ENCODE measurements around the gene ENTREP3.

ENTREP3 gene

GRCh38 chr1:155279268-155279667, 24.0 kb upstream of the ENTREP3 start:
- DNase-seq, result peak in 3 of 58 donors; percentile 1 to 15 (median 15)

DNA sequence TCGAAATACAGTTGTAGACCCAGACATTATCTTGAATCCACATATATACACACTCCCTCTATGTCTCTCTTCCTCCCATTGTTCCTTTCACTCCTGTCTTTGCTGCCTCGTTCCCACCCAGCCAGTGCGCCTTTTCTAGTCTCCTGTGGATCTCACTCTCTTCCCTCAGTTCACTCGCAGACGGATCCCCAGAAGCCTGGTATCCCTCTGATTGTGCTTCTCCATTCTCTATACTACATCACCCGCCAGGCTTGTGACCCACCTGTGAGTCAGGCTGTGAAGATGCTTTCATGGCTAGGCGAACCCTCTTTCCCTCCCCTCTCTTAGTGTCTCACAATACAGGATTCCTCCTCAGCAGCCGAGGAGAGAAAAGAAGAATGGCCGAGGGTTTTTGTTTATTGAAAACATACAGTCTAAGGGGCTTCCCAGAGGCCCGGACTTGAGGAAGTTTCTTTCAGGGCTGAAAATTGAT, 23.4 kb upstream of the ENTREP3 start:
- peak in 5 of 58 donors; percentile 15 to 43 (median 22) for DNase-seq

DNA sequence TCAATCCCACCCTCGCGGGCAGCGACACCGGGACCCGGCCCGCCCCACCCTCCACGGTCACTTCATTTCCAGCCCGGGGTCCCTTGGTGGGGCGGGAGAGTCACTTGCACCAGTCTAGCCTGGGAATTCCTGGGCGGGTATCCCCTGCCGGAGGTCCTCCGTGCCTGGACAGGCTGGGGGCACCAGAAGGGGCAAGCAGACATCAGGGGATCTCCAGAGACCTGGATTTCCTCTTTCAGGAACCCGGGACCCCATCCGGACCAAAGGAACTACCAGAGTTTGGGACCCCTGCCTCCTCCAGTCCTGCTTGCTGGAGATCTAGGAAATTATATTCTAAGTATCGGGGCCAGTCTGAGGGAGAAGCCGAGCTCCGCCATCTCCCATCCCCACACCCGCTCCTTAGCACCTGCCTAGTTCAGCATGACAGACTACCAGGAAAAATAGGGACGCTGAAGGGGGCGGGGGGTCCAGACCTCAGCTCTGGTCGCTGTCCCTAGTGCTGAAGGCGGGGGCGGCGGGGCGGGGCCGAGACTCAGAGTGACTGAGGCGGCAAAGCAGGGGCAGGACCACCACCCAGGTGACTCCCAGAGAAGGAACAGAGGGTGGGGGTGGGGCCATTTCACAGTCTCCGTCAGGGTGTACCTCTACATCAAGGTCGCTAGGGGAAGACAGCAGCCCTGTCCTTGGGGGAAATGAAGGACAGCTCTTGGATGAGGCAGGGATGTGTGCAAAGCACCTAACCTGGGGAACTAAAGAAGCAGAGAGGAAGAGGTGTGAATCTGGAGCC, 22.8 kb upstream of the ENTREP3 start:
- DNase-seq, result peak in 23 of 58 donors; percentile 7 to 55 (median 31)

GRCh38 chr1:155277070-155277901, 22.0 kb upstream of the ENTREP3 start, which contains the start of gene HCN3:
HCN3 (plus strand) TSS chr1:155277463; CDS start chr1:155277591, 128 bp downstream.
- DNase-seq, result peak; percentile 54 to 99 (median 94)

DNA sequence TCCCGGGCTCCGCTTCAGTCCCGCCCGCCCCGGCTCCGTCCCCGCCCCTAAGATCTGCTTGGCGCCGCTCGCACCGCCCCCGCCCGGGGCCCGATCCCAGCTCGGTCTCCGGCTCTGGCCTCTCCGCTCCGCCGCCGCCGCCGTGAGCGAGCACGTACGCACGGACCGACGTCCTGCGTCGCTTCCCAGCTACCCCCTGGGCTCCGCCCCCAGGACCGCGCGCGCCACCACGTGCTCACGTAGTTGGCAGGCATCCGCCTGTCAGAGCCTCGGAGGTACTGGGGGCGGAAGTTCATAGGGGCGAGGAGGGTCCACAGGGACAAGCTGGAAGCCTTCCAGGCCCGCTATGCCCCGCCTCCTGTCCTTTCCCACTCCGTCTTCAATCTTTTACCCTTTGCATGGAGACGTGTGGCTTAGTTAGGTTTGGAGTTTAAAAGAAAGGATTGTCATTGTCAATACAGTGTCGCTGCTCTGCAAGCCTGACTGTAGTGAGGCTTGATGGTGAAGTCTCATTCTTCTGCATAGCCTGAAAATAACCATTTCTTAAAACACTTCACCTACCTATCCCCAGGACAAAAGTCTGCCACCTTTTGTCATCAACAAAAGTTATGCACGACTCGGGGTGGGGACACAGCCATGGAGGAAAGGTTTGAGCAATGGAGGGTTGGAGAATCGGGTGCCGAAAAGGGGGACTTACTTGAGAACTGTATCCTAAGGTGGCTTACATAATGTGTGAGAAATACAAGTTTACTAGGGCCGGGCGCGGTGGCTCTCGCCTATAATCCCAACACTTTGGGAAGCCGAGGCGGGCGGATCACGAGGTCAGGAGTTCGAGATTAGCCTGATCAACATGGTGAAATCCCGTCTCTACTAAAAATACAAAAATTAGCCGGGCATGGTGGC, 18.3 kb upstream of the ENTREP3 start, which contains the start of gene CLK2:
Gene CLK2 (minus strand): TSS at position 162 of the 903 bp plus-strand sequence. CDS start 2,527 bp downstream, outside the sequence.
- peak; percentile 34 to 96 (median 88) for DNase-seq

GRCh38 chr1:155272466-155273342, 17.4 kb upstream of the ENTREP3 start:
- DNase-seq, result peak in 13 of 58 donors; percentile 55 to 81 (median 73)

GRCh38 chr1:155269381-155269780, 14.1 kb upstream of the ENTREP3 start:
- DNase-seq, result no peak

GRCh38 chr1:155268630-155269029, 13.3 kb upstream of the ENTREP3 start:
- no peak for DNase-seq

GRCh38 chr1:155267373-155267772, 12.1 kb upstream of the ENTREP3 start:
- DNase-seq, result no peak

- no peak for DNase-seq
Measured at GRCh38 chr1:155266553-155266952, 11.3 kb upstream of the ENTREP3 start.

- DNase-seq, result no peak
Measured at GRCh38 chr1:155263067-155263466, 7.8 kb upstream of the ENTREP3 start.

GRCh38 chr1:155261852-155262673, 6.8 kb upstream of the ENTREP3 start, which contains the start of gene SCAMP3:
SCAMP3 (minus strand) TSS chr1:155262360; CDS start chr1:155262151, 209 bp downstream.
- DNase-seq, result peak; percentile 68 to 99 (median 96)

DNA sequence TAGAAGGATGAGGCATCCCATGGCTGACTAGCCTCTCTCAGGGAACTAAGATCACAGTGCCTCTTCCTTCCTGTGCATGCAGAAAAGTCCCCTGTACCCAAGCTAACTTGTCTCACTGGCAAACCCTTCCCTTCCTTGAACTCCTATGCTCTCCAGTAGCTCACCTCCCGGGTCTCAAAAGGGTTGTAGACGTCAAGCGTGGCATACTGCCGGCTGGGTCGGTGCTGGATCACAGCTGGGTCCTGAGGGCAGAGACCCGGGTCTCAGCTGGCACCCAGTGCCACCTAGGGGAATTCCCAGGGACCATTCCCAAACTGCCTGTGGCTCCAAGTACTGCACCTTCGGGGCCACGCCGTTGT, 6.2 kb upstream of the ENTREP3 start:
- DNase-seq, result no peak

GRCh38 chr1:155260276-155260675, 5.0 kb upstream of the ENTREP3 start:
- DNase-seq, result no peak

GRCh38 chr1:155256058-155256852, 972 bp upstream of the ENTREP3 start:
- no peak for DNase-seq

GRCh38 chr1:155254714-155255242, 505 bp downstream of the ENTREP3 start:
- peak in 21 of 58 donors; percentile 22 to 72 (median 50) for DNase-seq

DNA sequence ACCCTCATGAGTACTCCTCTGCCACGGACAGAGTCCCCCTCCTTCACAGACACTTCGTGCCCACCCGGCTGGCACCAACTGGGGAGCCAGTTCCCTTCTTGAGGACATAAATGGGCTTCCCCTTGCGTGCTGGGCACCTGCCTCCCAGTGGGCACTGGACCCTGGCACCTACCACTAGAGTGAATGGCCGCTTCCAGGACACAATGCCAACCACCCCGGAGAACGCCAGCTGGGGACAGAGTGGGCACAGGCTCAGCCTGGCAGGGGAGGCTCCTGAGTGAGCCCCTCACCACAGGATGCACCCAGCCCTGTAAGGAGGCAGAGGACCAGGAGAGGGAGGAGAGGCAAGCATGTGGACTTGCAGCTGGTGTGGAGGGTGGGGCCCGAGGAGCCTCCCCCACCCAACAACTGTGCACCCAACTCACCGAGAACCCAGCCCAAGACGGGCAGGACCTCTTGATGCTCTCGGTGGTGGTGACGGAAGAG, 1.0 kb downstream of the ENTREP3 start:
- peak in 4 of 58 donors; percentile 16 to 44 (median 32) for DNase-seq

All from anterior cingulate cortex (tissue), 58 donors.